Smooth muscle cell (in vitro differentiated cells): ENCODE data around the gene DOK6. TPM values are rescaled to one million over a fixed set of nuclear protein-coding genes. Genes with fewer than 3 reads are reported as not detected.

Source experiments
- DNase-seq: peaks from one replicate; lab custom pipeline; 2025; ENCODE audit not compliant: unreplicated experiment; lab: John Stamatoyannopoulos, UW
- H2AFZ ChIP-seq: fragments of 200-600 bp; sonication (generic); 2 replicates; pipeline ENCODE4 v1.6.0; 2016; ENCODE audit warnings: antibody characterized with exemption, low read depth, mild to moderate bottlenecking
- H3F3A ChIP-seq: fragments of 200-600 bp; sonication (generic); 2 replicates; pipeline ENCODE4 v1.6.0; 2017; ENCODE audit warnings: antibody characterized with exemption, low read depth
- H3K27ac ChIP-seq: fragments of 200-600 bp; sonication (generic); 2 replicates; pipeline ENCODE4 v1.5.1; 2016; ENCODE audit warnings: low read depth, mild to moderate bottlenecking
- H3K27me3 ChIP-seq: fragments of 200-600 bp; sonication (generic); 2 replicates; pipeline ENCODE4 v1.6.1; 2016; ENCODE audit warnings: low read depth, mild to moderate bottlenecking
- H3K36me3 ChIP-seq: fragments of 200-600 bp; sonication (generic); 2 replicates; pipeline ENCODE4 v1.5.1; 2016; ENCODE audit warnings: low read depth
- H3K4me1 ChIP-seq: fragments of 200-600 bp; sonication (generic); 2 replicates; pipeline ENCODE4 v1.5.1; 2016; ENCODE audit warnings: low read depth
- H3K4me2 ChIP-seq: fragments of 200-600 bp; sonication (generic); 2 replicates; pipeline ENCODE4 v1.6.0; 2016; ENCODE audit warnings: mild to moderate bottlenecking
- H3K4me3 ChIP-seq: fragments of 200-600 bp; sonication (generic); 2 replicates; pipeline ENCODE4 v1.5.1; 2016; ENCODE audit warnings: mild to moderate bottlenecking
- H3K79me2 ChIP-seq: fragments of 200-600 bp; sonication (generic); 2 replicates; pipeline ENCODE4 v1.6.0; 2016; ENCODE audit warnings: low read depth, mild to moderate bottlenecking
- H3K9ac ChIP-seq: fragments of 200-600 bp; sonication (generic); 2 replicates; pipeline ENCODE4 v1.6.0; 2016; ENCODE audit warnings: low read depth
- H3K9me3 ChIP-seq: fragments of 200-600 bp; sonication (generic); replicated peaks from 2 replicates; pipeline ENCODE4 v1.5.1; 2016; ENCODE audit warnings: low read depth
- H4K20me1 ChIP-seq: fragments of 200-600 bp; sonication (generic); 2 replicates; pipeline ENCODE4 v1.6.0; 2016; ENCODE audit warnings: low read depth
- WGBS: methylation state at CpG from one replicate; pipeline ENCODE4 v1.1.7; 2016; ENCODE audit warnings: low lambda C conversion rate; 5-methylcytosine and 5-hydroxymethylcytosine counted together
- polyA plus RNA-seq: library from polyadenylated mRNA; unstranded; fragments of >200 nt; fragmentation: Nextera tagmentation; extraction: Ambion mirVana; gene quantifications from 2 replicates; pipeline ENCODE4 v1.2.1, GENCODE V29; 2016
- total RNA-seq: library from RNA; depleted of rRNA; stranded (reverse); fragments of >200 nt; gene quantifications from 2 replicates; pipeline ENCODE4 v1.2.3, GENCODE V29; 2014
- TF ChIP-seq, protein P1 (sequence below): fragments of 200-600 bp; sonication (generic); IDR thresholded peaks from 2 replicates; pipeline ENCODE4 v1.5.1; 2017; ENCODE audit warnings: borderline replicate concordance, mild to moderate bottlenecking, antibody characterized with exemption; ENCODE audit not compliant: insufficient read depth, poor library complexity, severe bottlenecking

Gene DOK6
- total and polyA plus RNA-seq, 2 experiments from 2014 or later: 7.2 to 21.4 TPM

- Histone ChIP-seq H3K27ac (no peak overlapping the region), H3K9me3 (no peaks in the 10 kb centered on the region), H4K20me1 (no peaks in the 10 kb centered on the region), H3K79me2 (no peaks in the 10 kb centered on the region), H3K9ac (no peak overlapping the region), H3K27me3 (no peaks in the 10 kb centered on the region), H3K4me1 (peaks cover 14% of the 10 kb centered on the region), H3F3A (no peaks in the 10 kb centered on the region), H3K4me3 (no peak overlapping the region), H3K36me3 (no peaks in the 10 kb centered on the region), H3K4me2 (no peak overlapping the region), H2AFZ (no peak overlapping the region)
- TF ChIP-seq, protein P1, sequence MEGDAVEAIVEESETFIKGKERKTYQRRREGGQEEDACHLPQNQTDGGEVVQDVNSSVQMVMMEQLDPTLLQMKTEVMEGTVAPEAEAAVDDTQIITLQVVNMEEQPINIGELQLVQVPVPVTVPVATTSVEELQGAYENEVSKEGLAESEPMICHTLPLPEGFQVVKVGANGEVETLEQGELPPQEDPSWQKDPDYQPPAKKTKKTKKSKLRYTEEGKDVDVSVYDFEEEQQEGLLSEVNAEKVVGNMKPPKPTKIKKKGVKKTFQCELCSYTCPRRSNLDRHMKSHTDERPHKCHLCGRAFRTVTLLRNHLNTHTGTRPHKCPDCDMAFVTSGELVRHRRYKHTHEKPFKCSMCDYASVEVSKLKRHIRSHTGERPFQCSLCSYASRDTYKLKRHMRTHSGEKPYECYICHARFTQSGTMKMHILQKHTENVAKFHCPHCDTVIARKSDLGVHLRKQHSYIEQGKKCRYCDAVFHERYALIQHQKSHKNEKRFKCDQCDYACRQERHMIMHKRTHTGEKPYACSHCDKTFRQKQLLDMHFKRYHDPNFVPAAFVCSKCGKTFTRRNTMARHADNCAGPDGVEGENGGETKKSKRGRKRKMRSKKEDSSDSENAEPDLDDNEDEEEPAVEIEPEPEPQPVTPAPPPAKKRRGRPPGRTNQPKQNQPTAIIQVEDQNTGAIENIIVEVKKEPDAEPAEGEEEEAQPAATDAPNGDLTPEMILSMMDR: no peak
- no peak for DNase-seq
- 99% methylated on average over 4 of the region's 4 CpGs for WGBS
Observed at GRCh38 chr18:69494841-69495240, 94.2 kb downstream of the DOK6 start.

- over 99% methylated on average over 5 of the region's 5 CpGs for WGBS
- H3K27me3 ChIP-seq: no peaks in the 10 kb centered on the region
- no peak overlapping the region for H3K4me3 ChIP-seq
- no peaks in the 10 kb centered on the region for H3F3A ChIP-seq
- TF ChIP-seq, protein P1: no peak
- H3K9ac ChIP-seq: no peak overlapping the region
- no peaks in the 10 kb centered on the region for H4K20me1 ChIP-seq
- H2AFZ ChIP-seq: no peak overlapping the region
- H3K27ac ChIP-seq: no peak overlapping the region
- H3K9me3 ChIP-seq: no peaks in the 10 kb centered on the region
- no peak for DNase-seq
- H3K4me1 ChIP-seq: peaks cover 12% of the 10 kb centered on the region
- no peak overlapping the region for H3K4me2 ChIP-seq
- no peaks in the 10 kb centered on the region for H3K36me3 ChIP-seq
- H3K79me2 ChIP-seq: no peaks in the 10 kb centered on the region
Observed at GRCh38 chr18:69495338-69495737, 94.7 kb downstream of the DOK6 start.

- no peak overlapping the region for H3K4me3 ChIP-seq
- H3K27ac ChIP-seq: no peak overlapping the region
- no peaks in the 10 kb centered on the region for H3K9me3 ChIP-seq
- peaks cover 6% of the 10 kb centered on the region for H3K4me1 ChIP-seq
- H2AFZ ChIP-seq: no peak overlapping the region
- H3F3A ChIP-seq: no peaks in the 10 kb centered on the region
- DNase-seq: no peak
- no peaks in the 10 kb centered on the region for H3K36me3 ChIP-seq
- H3K9ac ChIP-seq: no peak overlapping the region
- no peak overlapping the region for H3K4me2 ChIP-seq
- WGBS: 95% methylated on average over 20 of the region's 20 CpGs
- TF ChIP-seq, protein P1: no peak
- no peaks in the 10 kb centered on the region for H3K79me2 ChIP-seq
- H4K20me1 ChIP-seq: no peaks in the 10 kb centered on the region
- no peaks in the 10 kb centered on the region for H3K27me3 ChIP-seq
Observed at GRCh38 chr18:69495841-69496533, 95.3 kb downstream of the DOK6 start.

DNA sequence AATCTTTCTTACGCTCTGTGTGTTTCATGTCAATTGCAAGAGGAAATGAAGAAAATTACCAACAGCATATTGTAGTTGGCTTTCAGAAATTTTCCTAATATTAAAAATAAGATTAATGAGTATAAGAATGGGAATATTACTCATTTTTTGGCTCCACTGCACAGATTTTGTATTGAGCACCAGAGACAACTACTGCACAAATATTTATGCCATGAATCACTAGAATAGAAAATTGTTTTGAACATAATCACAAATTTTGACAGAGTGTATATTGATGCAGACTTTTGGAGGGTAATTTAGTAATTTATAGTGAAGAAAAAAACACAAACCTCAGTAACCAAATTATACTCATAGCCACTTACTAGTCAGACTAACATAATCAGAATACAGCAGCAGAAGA is 118.3 kb downstream of the DOK6 start:
- H3K27me3 ChIP-seq: no peaks in the 10 kb centered on the region
- no peaks in the 10 kb centered on the region for H4K20me1 ChIP-seq
- no peak overlapping the region for H3K4me2 ChIP-seq
- no peak for DNase-seq
- WGBS: 96% methylated on average over 1 of the region's 1 CpG
- no peak overlapping the region for H3K4me3 ChIP-seq
- no peaks in the 10 kb centered on the region for H3K9me3 ChIP-seq
- no peaks in the 10 kb centered on the region for H3K4me1 ChIP-seq
- TF ChIP-seq, protein P1: no peak
- H3K36me3 ChIP-seq: no peaks in the 10 kb centered on the region
- no peak overlapping the region for H3K27ac ChIP-seq
- H3F3A ChIP-seq: no peaks in the 10 kb centered on the region
- H3K9ac ChIP-seq: no peak overlapping the region
- no peak overlapping the region for H2AFZ ChIP-seq
- H3K79me2 ChIP-seq: no peaks in the 10 kb centered on the region
